AG09319 (cell line): ENCODE data around the gene OTUD4.

Experiments used
- DNase-seq: peaks from one replicate; pipeline ENCODE4 v3.0.0-alpha.2; 2010; ENCODE audit warnings: low read depth; ENCODE audit errors: extremely low read depth
- CTCF ChIP-seq: IDR thresholded peaks from 2 replicates; pipeline ENCODE4 v1.5.1; 2011; ENCODE audit warnings: low read depth, mild to moderate bottlenecking, inconsistent platforms, low read length, moderate library complexity

OTUD4 gene

GRCh38 chr4:145132511-145133098, 47.8 kb downstream of the OTUD4 start:
- no peak for TF ChIP-seq CTCF
- no peak for DNase-seq

- DNase-seq, result no peak
- TF ChIP-seq CTCF, result no peak
These were observed 48.5 kb downstream of the OTUD4 start for GRCh38 chr4:145131848-145132247.

GRCh38 chr4:145130788-145131399, 49.5 kb downstream of the OTUD4 start:
- TF ChIP-seq CTCF, result no peak
- DNase-seq, result peak; percentile 66

GRCh38 chr4:145130130-145130529, 50.3 kb downstream of the OTUD4 start:
- no peak for DNase-seq
- TF ChIP-seq CTCF, result no peak

GRCh38 chr4:145125396-145125795, 55.0 kb downstream of the OTUD4 start:
- no peak for TF ChIP-seq CTCF
- DNase-seq, result no peak

GRCh38 chr4:145108128-145108527, 72.3 kb downstream of the OTUD4 start:
- no peak for TF ChIP-seq CTCF
- DNase-seq, result no peak

- TF ChIP-seq CTCF, result no peak
- no peak for DNase-seq
These were observed 73.3 kb downstream of the OTUD4 start for GRCh38 chr4:145107126-145107525.
